HG02840 (cell line): ENCODE data around the gene RGS10.

Source experiments
- ATAC-seq: cut with Tn5 transposase; IDR thresholded peaks from one replicate; pipeline ENCODE4 v1.9.1; 2021; ENCODE audit warnings: mild to moderate bottlenecking, moderate library complexity, moderate number of reproducible peaks; ENCODE audit not compliant: unreplicated experiment, low FRiP score

RGS10 gene

DNA sequence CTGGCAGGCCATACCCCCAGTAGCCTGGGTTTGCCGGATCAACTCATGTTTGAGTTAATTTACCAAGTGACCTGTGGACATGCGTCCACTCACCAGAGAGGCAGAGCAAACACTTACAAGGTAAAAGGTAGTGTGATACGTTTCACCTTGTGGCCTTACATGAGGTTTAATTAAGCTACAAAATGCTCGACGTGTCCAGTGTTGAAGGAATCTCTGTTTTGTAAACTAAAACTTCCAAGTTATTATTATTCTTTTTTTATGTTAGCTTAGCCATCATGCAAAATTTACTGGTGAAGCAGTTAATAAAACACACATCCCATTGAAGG lies 42.9 kb downstream of the RGS10 start:
- ATAC-seq = no peak

DNA sequence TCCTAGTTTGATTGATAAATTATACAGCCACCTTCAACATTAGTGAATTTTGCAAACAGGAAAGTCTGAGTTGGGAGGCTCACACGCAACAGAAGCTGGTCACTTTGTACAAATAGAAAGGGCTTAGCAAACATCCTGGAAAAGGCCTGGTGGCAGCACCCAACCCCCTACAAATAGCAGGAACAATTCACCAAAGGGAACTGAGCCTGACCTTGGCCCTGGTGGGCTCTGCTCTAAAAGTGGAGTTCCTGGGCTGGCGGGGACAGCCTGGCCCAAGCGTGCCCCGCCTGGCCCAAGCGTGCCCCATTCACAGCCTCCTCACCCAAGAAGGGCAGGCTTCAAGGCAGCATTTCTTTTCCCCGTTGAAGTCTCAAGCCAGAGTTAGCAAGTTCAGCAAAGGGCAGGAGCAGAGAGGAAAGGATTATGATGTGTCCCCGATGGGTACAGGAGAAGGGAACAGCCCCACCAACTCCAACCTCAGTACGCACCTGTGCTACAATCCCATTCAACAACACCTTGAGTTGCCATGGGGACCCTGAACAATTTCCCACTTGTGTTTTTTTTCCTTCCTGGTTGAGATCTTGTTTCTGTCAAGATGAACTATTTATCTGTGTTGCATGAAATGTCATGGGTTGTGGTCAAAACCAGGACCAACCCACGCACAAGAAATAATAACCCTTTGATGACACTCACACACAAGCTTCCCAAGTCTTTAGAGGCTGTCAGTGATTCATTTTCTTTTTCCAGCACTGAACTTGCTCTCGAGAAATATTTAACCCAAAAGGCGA lies 43.4 kb downstream of the RGS10 start:
- ATAC-seq = no peak

DNA sequence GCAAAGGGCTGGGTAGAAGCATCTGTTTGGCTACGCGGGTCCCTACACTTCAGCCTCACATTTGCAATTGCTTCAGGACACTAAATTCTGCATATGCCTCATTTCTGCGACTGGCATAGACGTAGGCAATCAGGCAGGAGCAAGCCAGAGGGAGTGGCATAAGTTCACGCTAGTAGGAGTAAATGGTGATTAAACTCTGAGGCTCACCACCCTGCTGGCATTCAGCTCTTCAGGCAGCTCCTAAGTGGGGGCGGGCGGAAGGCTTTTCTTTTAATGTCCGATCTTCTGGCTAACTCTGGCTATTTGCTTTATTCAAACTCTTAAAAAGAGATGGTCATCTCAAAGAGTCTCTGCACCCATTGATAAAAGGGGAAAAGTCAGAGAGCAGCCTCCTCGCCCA lies 45.3 kb downstream of the RGS10 start:
- no peak for ATAC-seq

DNA sequence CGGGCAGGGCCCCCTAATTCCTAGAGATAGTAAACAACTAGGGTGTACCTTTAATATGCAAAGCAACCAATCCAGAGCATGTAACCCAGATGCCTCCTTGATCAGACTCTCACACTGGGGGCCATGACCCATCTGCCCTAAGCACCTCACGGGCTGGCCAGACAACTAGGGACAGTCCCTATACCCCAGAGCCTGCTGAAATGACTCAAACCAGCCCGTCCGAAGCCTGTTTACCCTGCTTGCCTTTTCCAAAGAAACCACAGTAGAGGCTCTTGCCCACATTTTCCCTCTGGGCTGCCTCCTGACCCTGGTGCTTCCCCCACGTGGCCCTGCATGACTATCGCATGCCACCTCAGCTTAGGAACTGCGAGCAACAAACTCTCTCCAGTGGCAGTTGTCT lies 46.2 kb downstream of the RGS10 start:
- ATAC-seq = peak; percentile 75

DNA sequence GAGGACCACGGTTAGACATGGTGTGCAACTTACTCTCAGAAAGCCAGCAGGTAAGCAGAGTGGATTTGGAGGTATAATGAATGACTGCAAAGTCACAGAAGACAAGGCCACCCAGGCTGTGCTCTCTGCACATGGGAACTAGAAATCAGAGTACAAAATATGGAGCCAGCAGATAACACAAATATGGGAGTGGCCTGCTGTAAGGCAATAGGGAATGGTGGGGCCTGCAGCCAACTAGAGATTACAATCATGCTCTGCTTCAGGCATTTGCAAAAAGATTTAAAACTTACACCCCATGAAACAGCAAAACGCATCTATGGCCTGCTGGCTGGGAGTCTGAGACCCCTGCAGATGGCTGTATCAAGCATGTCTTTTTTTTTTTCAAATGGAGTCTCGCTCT lies 47.0 kb downstream of the RGS10 start:
- ATAC-seq = no peak

DNA sequence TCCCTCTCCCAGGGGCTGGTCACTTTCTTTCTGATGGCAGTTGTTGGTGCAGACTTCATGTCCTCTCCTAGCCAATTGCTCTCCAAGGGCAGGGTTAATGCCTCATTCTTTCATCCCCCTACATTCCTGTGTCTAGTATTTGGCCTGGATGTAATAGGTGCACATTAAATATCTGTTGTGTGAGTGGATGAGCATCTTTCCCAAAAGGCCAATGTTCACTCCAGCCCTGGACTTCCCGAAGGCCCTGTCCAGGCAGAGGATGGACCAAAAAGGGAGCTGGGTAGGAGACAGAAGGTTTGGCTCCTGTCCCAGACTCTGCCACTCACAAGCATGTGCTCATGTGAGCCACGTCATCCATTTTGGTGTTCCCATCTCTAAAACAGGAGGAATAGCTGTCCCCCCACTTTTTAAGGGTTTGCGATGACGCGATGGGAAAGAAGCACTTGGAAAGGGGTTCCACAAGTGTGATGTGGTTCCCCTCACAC lies 47.5 kb downstream of the RGS10 start:
- no peak for ATAC-seq

DNA sequence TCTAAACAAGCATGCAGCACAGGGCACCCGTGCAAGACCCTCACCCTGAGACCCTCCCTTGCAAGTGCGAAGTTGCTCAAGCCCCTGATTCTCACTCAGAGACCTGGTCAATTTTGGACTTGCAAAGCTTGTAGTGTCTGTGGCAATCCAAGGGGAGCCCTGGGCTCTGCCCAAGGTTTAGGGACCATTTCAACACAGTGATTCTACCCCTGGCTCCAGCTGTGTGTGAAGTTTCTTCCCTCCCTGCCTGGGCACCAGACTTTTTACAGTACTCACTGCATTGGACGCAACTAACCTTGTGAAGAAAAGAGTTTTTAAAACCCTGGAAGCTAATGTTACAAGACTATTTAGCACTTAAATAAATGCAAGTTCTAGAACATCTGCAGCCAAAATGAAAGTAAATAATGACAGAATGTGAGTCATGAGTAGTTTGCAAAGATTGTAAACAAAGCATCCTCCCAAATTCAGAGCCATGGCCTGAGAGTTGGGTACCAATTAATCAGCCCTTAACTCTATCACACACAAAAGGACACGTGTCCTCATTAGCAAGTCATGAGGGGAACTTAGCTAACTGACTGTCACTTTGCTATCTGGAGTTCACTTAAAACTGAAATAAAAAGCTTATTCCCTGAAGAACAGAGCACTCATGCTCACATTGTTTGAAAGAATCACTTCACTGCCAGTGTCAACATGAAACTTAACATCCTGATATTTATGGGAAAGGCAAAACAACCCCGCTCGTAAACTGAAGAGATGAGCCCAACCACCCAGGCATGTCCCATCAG lies 48.1 kb downstream of the RGS10 start:
- no peak for ATAC-seq

DNA sequence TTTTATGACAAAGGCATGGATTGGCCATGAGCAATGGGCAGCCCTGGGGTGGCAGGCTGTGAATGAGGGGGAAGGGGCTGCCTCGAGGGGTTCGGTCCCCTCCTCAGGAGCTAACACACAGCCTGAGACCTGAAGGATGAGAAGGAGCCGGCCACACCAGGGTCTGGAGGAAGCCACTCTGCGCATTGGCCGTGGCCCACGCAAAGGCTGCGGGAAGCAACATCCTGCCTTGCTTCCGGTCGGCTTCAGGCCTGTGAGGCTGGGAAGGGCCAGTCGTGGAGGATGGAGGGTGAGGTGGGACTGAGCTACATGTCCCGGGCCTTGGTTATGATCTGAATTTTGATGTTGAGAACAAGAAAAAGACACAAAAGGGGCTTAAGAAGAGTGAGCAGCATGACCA lies 49.4 kb downstream of the RGS10 start:
- ATAC-seq = no peak

DNA sequence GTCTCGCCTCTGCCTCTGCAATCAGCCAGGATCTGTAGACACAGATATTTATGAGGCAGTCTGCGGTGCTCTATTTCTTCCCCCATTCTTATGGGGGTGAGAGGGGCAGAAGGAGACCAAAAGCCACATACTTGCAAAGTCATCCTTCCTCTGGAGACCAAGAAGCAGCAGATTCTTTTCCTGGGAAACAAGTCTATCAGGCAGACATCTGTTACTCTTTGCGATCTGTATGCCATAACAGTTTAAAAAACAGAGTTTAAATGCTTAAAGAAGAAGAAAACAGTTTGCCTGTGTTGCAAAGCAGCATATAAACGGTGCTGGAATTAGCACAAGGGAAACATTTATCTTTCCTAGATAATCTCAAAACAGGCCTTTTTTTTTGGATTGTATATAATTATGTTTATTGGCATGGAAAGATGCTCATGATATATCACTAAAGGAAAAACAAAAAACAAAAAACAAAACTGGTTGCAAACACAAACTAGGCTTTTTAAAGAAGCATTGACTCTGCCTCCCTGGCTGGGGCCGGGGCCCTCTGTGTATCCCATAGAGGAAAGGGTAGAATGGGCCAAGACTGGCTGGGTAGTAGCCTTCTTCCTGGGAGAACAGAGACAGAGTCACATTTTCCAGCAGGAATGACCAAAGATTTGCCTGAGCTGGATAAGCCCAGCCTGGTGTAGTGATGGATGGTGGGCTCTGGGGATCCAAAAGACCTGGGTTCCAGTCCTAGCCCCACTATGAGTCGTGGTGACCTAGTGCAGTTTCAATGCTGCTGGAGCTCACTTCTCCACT lies 50.4 kb downstream of the RGS10 start:
- no peak for ATAC-seq

DNA sequence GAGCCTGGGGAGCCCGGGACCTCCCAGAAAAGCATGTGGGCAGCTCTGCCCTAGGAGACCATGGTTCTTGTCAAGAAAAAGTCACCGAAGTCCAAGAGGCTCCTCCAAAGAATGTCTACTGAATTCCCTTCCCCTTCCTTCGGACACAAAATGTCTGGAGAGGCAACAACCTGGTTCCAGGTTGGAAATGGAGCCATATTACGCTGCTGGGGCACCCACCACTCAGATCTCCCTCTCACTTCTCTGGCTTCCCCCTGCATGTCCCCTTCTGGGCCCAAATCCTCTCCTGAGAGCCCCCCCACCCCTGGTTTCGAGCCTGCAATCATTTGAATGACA lies 52.6 kb downstream of the RGS10 start:
- ATAC-seq = no peak

DNA sequence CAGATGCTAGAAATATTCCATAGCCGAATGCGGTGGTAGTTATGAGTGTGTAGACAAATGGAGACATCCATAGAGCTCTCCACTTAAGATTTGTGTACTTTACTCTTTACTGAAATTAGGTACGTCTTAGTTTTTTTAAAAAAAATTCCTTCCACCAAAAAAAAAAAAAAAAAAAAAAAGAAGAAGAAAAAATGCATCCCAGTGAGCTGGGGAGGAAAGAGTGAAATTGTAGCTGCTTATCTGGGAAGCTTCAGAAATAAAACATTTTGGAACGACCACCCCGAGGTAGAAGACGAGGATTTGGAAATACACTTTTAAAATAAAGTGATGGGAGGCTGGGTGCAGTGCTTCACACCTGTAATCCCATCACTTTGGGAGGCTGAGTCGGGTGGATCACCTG lies 53.8 kb downstream of the RGS10 start:
- no peak for ATAC-seq

DNA sequence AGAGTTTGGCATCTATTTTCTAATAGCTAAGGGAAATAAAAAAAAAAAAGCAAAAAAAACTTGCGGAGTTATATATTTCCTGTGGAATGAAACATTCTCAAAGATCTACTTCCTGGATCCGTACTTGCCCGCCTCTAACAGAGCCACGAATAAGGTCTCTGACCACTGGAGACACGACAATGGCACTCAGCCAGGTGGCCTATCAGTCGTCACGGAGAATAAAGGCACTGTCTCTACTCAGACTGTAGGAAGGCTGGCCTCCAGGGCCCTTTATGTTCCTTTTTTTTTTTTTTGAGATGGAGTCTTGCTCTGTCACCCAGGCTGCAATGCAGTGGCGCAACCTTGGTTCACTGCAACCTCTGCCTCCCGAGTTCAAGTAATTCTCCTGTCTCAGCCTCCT lies 58.7 kb downstream of the RGS10 start:
- no peak for ATAC-seq

DNA sequence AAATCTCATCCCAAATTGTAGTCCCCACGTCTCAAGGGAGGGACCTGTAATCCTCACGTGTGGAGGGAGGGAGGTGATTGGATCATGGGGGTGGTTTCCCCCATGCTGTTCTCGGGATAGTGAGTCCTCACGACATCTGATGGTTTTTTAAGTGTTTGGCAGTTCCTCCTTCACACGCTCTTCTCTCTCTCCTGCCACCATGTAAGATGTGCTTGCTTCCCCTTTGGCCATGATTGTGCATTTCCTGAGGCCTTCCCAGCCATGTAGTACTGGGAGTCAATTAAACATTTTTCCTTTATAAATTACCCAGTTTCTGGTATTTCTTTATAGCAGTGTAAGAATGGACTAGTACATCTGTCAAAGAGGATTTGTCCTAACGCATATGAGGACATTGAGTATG lies 59.5 kb downstream of the RGS10 start:
- no peak for ATAC-seq

DNA sequence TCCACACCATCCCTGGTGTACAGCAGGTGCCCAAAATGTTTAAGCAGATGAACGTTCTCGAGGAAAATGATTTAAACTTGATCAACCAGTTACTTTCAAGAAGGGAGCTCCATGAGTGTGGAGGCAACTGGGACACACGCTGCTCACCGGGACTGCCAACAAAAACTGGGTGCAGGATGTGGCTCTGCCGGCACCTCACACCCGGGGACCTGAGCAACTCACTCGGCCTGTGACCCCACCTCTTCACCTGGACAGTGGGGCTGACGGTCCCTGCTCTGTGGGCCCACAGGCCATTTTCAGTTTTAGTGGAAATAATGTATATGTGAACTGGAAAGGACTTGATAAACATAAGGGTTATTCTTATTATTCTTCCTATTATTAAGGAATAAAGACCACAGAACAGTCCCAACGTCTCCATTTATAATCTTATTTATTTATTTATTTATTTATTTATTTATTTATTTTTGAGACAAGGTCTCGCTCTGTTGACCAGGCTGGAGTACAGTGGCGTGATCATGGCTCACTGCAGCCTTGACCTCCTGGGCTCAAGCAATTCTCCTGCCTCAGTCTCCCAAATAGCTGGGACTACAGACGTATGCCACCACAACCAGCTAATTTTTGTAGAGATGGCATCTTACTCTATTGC lies 60.6 kb downstream of the RGS10 start:
- no peak for ATAC-seq

DNA sequence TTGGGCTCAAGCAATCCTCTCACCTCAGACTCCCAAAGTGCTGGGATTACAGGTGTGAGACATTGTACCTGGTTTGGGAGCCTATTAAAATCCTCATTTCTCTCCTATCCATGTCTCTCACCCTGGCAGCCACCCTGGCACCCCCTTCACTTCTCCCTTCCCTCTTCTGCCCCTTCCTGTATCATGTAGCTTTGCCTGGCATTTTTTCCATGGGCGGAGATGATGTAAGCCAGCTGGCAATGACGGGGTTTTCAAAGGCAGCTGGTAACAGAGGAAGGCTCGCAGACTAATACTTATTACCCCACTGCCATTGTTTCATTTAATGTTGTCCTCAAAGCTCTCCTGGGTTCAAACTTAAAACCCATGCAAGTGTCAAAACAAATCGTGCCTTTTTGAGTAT lies 61.9 kb downstream of the RGS10 start:
- no peak for ATAC-seq

DNA sequence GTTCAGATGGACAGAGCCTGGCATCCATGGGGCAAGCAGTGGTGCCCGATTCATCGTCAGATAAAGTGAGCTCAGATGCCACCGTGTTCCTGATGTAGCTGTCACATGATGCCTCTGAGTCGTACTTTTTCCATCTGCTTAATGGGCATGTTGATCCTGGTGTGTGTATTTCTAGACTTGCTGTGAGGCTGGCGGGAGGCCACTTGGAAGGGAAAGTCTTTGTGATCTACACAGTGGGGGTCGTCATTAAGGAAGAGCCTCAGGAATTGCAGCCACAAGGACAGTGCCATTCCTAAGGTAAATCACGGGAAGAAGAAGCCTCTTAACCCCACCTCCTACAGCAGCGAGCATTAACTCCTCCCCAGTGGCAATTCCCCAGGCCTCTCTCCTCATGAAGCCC lies 63.0 kb downstream of the RGS10 start:
- ATAC-seq = no peak

DNA sequence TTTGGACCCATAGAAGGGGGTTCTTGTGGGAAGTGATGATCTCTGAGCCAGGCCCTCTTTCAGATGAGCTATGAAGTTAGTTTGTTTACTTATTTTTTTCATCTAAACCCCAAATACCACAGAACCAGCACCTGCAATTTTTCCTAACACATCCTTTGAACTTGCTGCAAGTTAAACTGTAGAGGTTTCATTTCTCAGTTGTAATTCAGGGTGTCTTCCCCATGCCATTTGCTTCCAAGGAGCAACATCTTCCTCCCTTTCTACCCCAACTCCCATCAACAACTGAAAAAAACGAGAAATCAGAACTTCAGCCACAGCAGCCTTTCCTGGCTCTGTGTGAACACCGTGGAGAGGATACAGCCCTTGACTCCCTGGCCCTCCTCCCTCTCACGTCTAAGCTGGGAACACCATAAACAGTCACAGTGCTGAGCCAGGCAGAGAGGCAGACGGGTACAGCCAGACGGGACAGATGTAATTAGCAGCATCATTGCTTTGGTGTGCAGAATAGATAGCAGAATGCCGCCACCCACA lies 63.6 kb downstream of the RGS10 start:
- no peak for ATAC-seq

DNA sequence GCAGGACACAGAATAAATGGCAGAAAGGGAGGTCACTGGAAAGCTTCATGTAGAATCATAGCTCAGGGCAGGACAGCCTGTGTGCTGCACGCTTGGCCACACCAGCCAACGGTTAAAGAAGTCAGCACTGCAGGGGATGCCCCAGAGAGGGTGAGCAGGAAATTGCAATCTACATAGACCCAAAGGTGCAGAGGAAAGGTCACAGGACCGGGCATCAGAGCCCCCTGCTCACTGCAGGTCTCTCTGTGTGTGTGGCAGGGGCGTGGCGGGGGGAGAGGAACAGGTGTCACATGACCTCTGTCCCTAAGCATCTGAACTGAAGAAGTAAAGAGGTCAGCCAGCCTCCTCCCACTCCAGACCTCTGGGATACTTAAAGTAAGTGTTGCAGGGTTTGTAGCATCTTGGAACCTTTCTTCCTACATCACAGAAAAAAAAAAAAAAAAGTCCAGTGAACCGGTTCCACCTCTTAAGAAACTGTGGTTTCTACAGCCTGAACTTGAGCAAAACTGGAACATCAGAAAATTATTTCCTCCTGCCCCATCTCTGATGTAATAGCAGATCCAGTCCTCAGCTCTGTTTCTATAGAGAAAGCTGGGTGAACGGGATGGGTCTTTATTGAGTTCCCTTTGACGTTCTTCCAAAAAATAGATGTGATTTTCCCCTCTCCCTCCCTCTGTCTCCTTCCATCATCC lies 64.3 kb downstream of the RGS10 start:
- ATAC-seq = peak; percentile 79

DNA sequence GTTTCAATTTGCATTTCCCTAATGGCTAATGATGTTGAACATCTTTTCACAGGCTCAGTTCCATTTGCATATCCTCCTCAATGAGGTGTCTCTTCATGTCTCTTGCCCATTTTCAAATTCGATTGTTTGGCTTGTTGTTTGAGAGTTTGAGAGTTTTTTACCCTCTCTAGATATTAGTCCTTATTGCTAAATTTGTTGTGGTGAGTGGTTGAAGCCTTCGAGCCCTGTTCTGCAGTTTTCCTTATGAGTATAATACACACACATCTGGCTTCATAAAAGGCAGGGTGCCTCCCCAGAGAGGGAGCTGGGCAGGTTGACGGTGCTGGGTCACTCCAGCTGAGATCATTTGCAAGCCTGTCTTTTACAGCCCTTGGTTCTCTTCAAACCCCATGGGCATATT lies 65.1 kb downstream of the RGS10 start:
- peak; percentile 59 for ATAC-seq

DNA sequence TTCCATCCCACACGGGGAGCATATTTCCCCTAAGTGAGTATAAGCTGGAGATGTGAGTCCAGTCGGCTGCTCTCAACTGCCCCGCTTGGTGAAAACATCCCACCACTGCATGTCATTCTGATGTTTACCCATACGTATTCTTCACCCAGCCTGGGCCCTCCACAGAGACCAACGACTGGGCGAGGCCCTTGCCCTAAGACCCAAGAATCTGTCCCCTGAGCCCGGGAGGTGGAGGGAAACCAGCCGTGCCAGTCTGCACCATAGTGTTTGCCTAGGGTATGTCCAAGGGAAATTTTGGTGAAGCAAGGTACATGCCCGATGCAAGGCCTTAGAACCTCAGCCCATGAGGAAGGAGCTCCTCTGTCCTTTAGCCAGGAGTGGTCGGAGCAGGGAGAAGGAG lies 67.9 kb downstream of the RGS10 start:
- ATAC-seq = no peak
